ENCODE measurements around the gene KRT36.

KRT36 gene

DNA sequence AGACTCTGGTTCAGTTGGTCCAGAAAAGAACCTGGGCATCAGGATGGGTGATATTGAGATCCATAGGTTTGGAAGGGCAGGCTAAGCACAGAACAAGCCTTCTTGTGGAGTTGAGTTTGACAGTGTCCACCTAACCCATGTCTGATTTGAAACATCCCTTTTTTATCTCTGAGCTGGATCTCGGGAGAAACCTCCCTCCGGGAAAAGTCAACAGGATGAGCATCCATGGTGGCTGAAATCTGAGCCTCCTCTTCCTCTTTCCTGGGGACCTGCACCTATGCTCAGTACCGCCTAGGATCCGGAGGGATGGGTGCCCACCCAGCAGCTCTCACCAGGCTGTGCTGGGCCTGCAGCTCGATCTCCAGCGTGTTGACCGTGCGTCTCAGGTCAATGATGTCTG is 26.0 kb downstream of the KRT36 start:
- TF ChIP-seq ZNF274 (IDR thresholded peaks at IDR 0.05; ENCODE audit: low read depth, low read length): no peak
- no peak overlapping the region for H3K4me3 ChIP-seq (ENCODE audit: low read length)

DNA sequence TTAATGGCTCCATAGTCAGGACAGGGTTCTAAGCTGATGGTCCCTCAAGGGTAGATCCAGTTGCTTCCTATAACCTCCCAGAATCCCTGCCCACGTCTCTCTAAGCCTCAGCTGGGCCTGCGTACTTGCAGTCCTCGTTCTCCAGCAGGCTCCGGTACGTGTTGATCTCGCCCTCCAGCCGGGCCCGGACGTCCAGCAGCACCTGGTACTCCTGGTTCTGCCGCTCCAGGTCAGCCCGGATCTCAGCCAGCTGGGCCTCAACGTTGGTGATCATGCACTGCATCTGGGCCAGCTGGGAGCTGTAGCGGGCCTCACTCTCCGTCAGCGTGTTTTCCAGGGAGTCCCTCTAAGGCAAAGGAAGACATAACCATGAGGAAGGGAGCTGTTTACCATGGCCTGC is 27.0 kb downstream of the KRT36 start:
- no peak for TF ChIP-seq ZNF274 (IDR thresholded peaks at IDR 0.05; ENCODE audit: low read depth, low read length)
- no peak overlapping the region for H3K4me3 ChIP-seq (ENCODE audit: low read length)

DNA sequence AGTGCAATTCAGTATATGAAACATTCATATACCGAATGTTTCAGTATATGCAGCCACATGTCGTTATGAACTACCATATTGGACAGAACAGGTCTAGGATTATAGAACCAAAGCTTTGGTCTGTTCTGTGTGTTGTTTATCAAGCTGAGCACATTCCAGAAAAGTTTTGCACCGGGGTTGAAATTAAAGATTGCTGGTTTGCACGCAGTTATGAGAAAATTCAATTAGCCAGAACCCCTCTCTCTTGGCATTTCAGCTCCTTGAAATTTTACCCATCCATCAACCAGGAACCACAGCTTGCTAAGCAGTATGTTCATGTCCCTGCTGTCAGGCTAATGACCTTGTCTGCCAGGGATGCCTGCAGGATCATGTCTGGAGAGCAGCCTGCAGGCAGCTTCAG is 32.0 kb downstream of the KRT36 start:
- TF ChIP-seq ZNF274 (IDR thresholded peaks at IDR 0.05; ENCODE audit: low read depth, low read length): no peak
- H3K4me3 ChIP-seq (ENCODE audit: low read length): no peak overlapping the region

DNA sequence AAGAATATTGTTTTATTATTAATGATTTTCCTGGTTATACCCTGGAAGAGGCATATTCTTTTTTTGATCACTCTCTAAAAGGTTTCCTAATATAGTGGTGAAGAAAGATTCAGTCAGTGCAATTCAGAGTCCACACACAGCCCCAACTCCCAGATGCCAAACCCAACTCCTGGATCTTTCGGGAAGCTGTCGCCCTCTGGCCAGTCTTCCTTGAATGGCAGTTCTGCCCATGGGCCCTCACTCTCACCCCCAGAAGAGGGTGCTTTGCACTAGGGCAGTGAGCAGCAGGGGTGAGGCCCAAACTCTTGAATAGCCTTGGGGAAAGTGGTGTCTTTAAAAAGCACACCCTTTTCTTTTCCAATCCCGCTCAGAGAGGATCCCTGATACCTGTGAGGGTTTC is 33.5 kb downstream of the KRT36 start:
- TF ChIP-seq ZNF274 (IDR thresholded peaks at IDR 0.05; ENCODE audit: low read depth, low read length): no peak

DNA sequence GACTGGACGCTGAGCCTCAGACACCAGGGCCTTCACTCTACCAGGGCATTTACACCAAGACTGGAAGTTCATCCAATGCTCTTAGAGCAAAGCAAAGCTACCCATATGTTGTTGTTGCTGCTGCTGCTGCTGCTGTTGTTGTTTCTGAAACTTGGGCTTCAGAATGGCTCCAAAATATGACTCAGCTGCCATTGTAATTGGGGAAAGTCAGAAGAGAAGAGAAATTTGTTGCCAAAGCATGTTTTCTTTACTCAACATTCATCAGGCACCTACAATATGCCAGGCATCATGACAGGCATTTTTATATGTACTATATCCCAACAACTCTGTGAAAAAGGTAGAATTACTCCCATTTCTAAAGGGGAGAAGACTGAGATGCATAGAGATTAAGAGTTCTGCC is 34.5 kb downstream of the KRT36 start:
- no peak overlapping the region for H3K4me3 ChIP-seq (ENCODE audit: low read length)
- TF ChIP-seq ZNF274 (IDR thresholded peaks at IDR 0.05; ENCODE audit: low read depth, low read length): no peak

More for the DNA sequence above, 33.5 kb downstream of the KRT36 start:
- no peak overlapping the region for H3K4me3 ChIP-seq (ENCODE audit: low read length)

DNA sequence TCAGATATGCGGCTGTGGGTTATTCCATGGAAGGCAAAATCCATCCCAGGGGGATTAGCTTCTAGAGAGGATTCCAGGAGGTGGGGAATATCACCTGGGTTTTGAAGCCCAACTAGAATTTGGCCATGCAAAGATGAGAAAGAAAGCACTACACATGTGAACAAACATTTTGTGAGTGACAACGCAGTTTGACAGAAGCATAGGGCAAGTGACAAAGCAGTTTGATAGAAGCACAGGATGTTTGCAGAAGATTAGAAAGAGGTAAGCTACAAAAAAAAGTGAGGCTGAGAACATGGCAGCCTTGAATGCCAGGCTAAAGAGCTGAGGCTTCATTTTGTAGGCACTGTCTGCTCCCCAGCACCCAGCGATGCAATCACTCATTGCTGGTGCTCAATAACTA is 36.6 kb downstream of the KRT36 start:
- no peak overlapping the region for H3K4me3 ChIP-seq (ENCODE audit: low read length)
- no peak for TF ChIP-seq ZNF274 (IDR thresholded peaks at IDR 0.05; ENCODE audit: low read depth, low read length)

DNA sequence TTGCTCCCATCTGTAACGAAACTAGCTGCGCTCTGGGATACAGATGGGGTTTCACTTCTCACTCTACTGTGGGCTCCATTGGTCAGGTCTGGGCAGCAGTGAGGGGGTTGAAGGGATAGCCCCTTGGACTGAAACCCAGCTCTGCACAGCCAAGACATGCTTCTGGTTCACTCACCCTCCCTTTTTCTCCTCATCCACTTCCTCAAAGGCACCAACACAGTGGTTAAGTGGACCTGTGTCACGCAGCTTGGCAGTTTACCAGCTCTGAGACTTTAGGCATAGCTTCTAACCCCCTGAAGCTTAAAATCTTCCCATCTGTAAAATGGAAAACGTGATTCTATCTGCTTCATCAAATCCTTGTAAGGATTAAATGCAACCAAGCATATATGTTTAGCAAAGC is 37.4 kb downstream of the KRT36 start:
- H3K4me3 ChIP-seq (ENCODE audit: low read length): no peak overlapping the region
- TF ChIP-seq ZNF274 (IDR thresholded peaks at IDR 0.05; ENCODE audit: low read depth, low read length): no peak

DNA sequence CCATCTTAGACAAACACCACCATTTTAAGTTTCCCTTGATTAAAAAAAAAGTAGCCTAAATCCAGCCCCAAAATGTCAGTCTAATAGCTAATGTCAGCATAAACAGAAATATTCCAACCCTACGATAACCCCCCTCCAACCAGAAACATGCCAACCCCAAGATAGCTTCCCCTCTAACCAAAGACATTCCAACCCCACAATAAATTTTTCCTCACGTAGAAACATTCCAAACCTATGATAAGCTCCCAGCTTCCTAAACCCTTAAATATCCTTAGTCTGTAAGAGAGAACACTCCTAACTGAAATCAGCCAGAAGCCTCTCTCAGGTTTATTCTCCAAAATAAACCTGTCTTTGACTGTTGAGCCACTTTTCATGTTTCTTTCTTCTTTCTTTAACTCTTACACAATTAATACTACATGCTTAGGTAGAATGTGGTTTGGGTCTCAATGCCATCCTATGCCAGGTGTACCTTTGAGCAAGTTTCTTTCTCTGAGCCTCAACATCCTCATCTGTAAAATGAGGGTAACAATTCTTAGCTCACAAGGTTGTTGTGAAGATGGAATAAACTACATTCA is 38.5 kb downstream of the KRT36 start:
- no peak for TF ChIP-seq ZNF274 (IDR thresholded peaks at IDR 0.05; ENCODE audit: low read depth, low read length)
- no peak overlapping the region for H3K4me3 ChIP-seq (ENCODE audit: low read length)

DNA sequence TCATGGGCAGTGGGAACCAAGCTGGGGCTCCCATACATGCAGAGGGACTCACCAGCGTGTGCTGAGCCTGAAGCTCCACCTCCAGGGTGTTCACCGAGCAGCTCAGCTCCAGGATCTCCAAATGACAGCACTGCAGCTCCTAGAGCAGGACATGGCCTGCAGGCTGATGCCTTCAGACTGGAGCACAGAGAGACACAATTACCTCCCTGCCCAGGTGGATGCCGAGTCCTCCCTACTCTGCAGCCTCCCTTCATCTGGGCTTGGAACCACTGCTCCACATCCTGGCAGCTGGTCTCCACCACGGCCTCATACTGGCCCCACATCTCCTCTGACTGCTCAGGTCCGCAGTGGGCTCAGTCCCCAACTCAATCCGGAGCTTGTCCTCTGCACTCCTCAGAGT is 40.7 kb downstream of the KRT36 start:
- no peak overlapping the region for H3K4me3 ChIP-seq (ENCODE audit: low read length)
- TF ChIP-seq ZNF274 (IDR thresholded peaks at IDR 0.05; ENCODE audit: low read depth, low read length): no peak

DNA sequence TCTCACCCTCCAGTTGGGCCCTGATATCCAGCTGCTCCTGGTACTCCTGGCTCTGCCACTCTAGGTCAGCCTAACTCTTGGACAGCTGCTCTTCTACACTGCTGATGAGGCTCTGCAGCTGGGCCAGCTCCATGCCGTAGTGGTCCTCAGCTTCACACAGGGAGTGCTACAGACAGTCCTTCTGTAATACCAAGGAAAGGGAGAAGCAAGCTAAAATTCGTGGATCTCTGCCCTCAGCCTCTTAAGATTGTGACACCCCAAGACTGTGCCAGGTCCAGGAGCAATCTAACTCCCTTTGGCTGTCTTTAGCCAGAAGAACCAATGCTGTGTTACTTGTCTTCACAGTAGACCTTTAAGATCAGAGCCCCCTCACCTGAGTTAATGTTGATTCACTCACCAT is 41.2 kb downstream of the KRT36 start:
- no peak overlapping the region for H3K4me3 ChIP-seq (ENCODE audit: low read length)
- TF ChIP-seq ZNF274 (IDR thresholded peaks at IDR 0.05; ENCODE audit: low read depth, low read length): no peak

DNA sequence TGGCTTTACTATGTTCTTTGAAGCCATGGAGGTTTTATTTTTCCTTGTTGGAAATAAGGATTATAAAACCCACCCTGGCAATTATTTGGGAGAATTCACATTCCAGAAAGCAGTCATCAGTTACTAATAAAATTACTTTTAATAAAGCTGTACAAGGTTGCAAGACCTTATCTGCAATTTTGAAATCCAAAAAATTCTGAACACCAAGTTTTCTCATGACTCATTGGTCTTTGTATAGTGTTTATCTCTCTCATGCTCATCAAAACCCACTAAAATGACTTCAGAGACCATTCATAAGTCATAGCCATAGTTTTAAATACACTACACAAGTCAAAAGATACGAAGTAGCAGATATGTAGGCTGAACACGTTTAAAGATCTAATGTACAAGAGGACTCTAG is 42.9 kb downstream of the KRT36 start:
- no peak overlapping the region for H3K4me3 ChIP-seq (ENCODE audit: low read length)
- no peak for TF ChIP-seq ZNF274 (IDR thresholded peaks at IDR 0.05; ENCODE audit: low read depth, low read length)

DNA sequence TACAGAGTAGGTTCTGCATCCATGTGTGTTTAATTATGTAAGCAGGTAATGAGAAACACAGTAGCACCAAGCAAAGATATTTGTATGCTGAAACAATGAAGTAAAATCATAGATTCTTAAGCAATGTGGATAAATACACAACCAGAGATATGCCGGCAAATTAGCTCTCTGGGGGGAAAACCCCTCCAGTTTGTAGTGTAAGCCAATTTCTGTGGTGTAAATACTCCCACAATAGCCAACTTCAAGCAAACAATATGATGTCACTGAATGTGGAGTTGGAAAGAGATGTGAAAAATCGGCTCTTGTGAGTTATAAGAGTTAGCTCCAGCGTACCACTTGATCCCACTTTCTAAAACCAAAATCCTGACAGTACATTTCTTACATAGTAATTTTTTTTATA is 45.1 kb downstream of the KRT36 start:
- no peak for TF ChIP-seq ZNF274 (IDR thresholded peaks at IDR 0.05; ENCODE audit: low read depth, low read length)
- H3K4me3 ChIP-seq (ENCODE audit: low read length): no peak overlapping the region

DNA sequence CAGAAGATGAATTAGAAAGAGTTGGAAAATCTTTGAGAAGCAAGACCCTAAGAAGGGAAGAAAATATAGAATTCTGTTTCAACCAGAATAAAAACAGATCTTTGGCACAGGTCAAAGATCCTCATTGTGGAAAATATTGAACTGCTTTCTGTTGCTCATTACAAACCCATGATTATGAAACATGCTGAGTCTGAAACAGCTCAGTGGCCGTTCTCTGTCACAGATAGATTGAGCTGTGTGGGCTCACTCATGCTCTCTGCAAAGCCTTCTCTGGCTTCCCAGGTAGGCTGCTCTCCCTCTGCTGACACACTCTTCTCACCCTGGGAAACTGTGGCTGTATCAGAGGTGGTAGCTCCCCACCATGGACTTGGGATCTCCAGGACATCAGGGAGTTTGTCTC is 45.5 kb downstream of the KRT36 start:
- no peak for TF ChIP-seq ZNF274 (IDR thresholded peaks at IDR 0.05; ENCODE audit: low read depth, low read length)
- H3K4me3 ChIP-seq (ENCODE audit: low read length): no peak overlapping the region

DNA sequence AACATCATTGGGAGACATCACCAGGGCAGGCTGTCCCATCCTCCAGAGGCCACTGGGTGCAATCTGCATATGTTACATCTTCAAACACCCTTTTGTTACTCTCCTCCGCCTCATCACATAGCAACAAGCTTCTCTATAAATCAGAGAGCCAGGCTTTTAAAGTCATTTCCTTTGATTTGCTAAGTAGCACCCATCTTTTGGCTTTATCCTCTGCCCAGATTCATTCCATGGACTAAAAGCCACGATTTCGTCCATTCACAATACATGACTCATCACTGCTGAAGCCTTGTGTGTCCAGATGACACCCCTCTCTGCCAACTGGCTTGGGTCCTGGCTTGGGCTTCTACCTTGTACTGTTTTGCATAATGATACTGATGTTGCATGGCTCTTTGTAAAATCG is 47.0 kb downstream of the KRT36 start:
- no peak for TF ChIP-seq ZNF274 (IDR thresholded peaks at IDR 0.05; ENCODE audit: low read depth, low read length)
- no peak overlapping the region for H3K4me3 ChIP-seq (ENCODE audit: low read length)

DNA sequence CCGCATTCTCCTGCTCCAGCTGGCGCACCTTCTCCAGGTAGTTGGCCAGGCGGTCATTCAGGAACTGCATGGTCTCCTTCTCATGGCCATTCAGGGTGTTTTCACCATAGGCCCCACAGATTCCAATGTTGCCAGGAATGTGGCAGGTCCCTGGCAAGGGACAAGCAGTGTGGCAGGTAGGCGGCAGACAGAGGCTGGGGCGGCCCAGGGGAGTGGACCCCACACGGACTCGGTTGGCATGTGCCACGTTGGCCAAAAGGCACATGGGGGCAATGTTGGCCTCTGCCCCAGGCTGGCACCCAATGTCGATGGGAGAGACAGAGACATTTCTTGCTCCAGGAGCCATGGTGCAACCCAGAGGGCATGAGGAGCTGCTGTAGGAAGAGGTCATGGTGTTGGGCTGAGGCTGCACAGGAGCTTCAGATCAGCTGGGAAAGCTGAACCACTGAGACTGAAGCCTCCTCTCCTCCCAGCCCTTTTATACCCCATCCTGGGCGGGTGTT is 49.1 kb downstream of the KRT36 start, which contains the start of gene KRT38:
Gene KRT38 (minus strand): TSS at position 453 of the 503 bp plus-strand sequence. CDS start 62 bp downstream, at position 391.
- no peak for TF ChIP-seq ZNF274 (IDR thresholded peaks at IDR 0.05; ENCODE audit: low read depth, low read length)
- H3K4me3 ChIP-seq (ENCODE audit: low read length): no peak within 1 kb of the TSS

DNA sequence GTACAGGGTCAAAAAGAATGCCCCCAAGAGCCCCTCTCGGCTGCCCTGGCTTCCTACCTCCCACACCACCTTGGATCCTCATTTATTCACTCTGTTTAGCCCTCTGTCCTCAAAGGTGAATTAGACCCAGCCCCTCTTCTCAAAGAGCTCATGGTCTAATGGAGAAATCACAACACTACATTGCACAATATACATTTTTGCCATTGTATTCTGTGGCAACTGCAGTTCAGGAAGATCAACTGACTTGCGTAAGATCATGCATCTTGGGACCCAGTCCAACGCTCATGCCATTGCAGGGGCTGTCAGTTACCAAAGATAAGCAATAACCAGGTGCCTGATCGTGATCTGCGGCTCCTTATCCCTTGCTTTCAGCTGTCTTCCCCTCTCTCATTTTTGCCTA is 50.3 kb downstream of the KRT36 start:
- no peak for TF ChIP-seq ZNF274 (IDR thresholded peaks at IDR 0.05; ENCODE audit: low read depth, low read length)

More for the DNA sequence above, 50.3 kb downstream of the KRT36 start:
- H3K4me3 ChIP-seq (ENCODE audit: low read length): no peak overlapping the region
